Activated T-helper 1 cell treated with Interleukin-2 at 50 U/mL for 16 hours (primary cell): ENCODE data around the gene PTPN5.
"Not testable (repeated sequence)": the region's sequence is repeated elsewhere in the genome, so short reads cannot be mapped to it uniquely, and the experiment has no call there.

ENCODE experiments used
- DNase-seq: peaks from one replicate; pipeline ENCODE4 v3.0.0-alpha.2; 2020; ENCODE audit warnings: low read depth

Gene PTPN5

GRCh38 chr11:18709414-18709813, 82.2 kb downstream of the PTPN5 start:
- DNase-seq = no peak

- DNase-seq = no peak
Observed at GRCh38 chr11:18707811-18708340, 83.7 kb downstream of the PTPN5 start.

- DNase-seq = peak; percentile 37
Observed at GRCh38 chr11:18706330-18707243, 85.0 kb downstream of the PTPN5 start.

- DNase-seq = no peak
Observed at GRCh38 chr11:18705651-18706281, 85.8 kb downstream of the PTPN5 start.

GRCh38 chr11:18704698-18705097, 86.9 kb downstream of the PTPN5 start:
- no peak for DNase-seq

GRCh38 chr11:18704045-18704645, 87.5 kb downstream of the PTPN5 start:
- DNase-seq = no peak

- DNase-seq = no peak
Observed at GRCh38 chr11:18703001-18703763, 88.4 kb downstream of the PTPN5 start.

- DNase-seq = no peak
Observed at GRCh38 chr11:18701614-18702216, 89.9 kb downstream of the PTPN5 start.

GRCh38 chr11:18700872-18701271, 90.7 kb downstream of the PTPN5 start:
- DNase-seq = no peak

- DNase-seq = no peak
Observed at GRCh38 chr11:18700375-18700774, 91.2 kb downstream of the PTPN5 start.

- DNase-seq = no peak
Observed at GRCh38 chr11:18699848-18700261, 91.7 kb downstream of the PTPN5 start.

GRCh38 chr11:18699269-18699596, 92.4 kb downstream of the PTPN5 start:
- no peak for DNase-seq

- peak; percentile 87 for DNase-seq
Observed at GRCh38 chr11:18698341-18699268, 93.0 kb downstream of the PTPN5 start, which contains the start of gene TMEM86A. Gene TMEM86A, plus strand, starts transcription at chr11:18698779. Its CDS starts 108 bp downstream, at chr11:18698887.

- no peak for DNase-seq
Observed at GRCh38 chr11:18697576-18697975, 94.0 kb downstream of the PTPN5 start.

GRCh38 chr11:18696638-18697225, 94.9 kb downstream of the PTPN5 start:
- no peak for DNase-seq

- DNase-seq = no peak
Observed at GRCh38 chr11:18692941-18693760, 98.4 kb downstream of the PTPN5 start.

- not testable (repeated sequence) for DNase-seq
Observed at GRCh38 chr11:18691467-18692140, 100.0 kb downstream of the PTPN5 start.

- DNase-seq = no peak
Observed at GRCh38 chr11:18684267-18684666, 107.3 kb downstream of the PTPN5 start.

- no peak for DNase-seq
Observed at GRCh38 chr11:18682466-18682865, 109.1 kb downstream of the PTPN5 start.
